Neuronal stem cell (in vitro differentiated cells): Measurements from ENCODE around the gene CLNK. TPM values are rescaled to one million over a fixed set of nuclear protein-coding genes. Genes with fewer than 3 reads are reported as not detected.

ENCODE experiments used
- DNase-seq: peaks from one replicate; pipeline ENCODE4 v3.0.0-alpha.2; 2013; ENCODE audit warnings: low spot score
- H2AFZ ChIP-seq: one replicate; pipeline ENCODE4 v1.6.1; 2013; ENCODE audit warnings: mild to moderate bottlenecking, low read length, inconsistent platforms
- H2AK5ac ChIP-seq: 2 replicates; pipeline ENCODE4 v1.6.1; 2013; ENCODE audit warnings: low read depth, mild to moderate bottlenecking, inconsistent platforms, low read length, moderate library complexity, mixed read lengths
- H2BK120ac ChIP-seq: 2 replicates; pipeline ENCODE4 v1.6.1; 2013; ENCODE audit warnings: low read depth, mild to moderate bottlenecking, inconsistent platforms, low read length, moderate library complexity, mixed read lengths
- H2BK12ac ChIP-seq: one replicate; pipeline ENCODE4 v1.6.1; 2013; ENCODE audit warnings: low read length, inconsistent platforms
- H2BK15ac ChIP-seq: 2 replicates; pipeline ENCODE4 v1.6.1; 2013; ENCODE audit warnings: mild to moderate bottlenecking, low read length, inconsistent platforms, mixed read lengths
- H2BK5ac ChIP-seq: one replicate; pipeline ENCODE4 v1.6.1; 2013; ENCODE audit warnings: inconsistent platforms, mild to moderate bottlenecking, low read length, moderate library complexity
- H3K14ac ChIP-seq: one replicate; pipeline ENCODE4 v1.6.1; 2013; ENCODE audit warnings: low read length, inconsistent platforms
- H3K18ac ChIP-seq: 2 replicates; pipeline ENCODE4 v1.6.1; 2013; ENCODE audit warnings: low read length, inconsistent platforms
- H3K23ac ChIP-seq: 2 replicates; pipeline ENCODE4 v1.6.1; 2013; ENCODE audit warnings: low read depth, mild to moderate bottlenecking, mixed read lengths, low read length, inconsistent platforms; ENCODE audit not compliant: poor library complexity
- H3K27ac ChIP-seq: replicated peaks from 3 replicates; pipeline ENCODE4 v1.5.1; 2013; ENCODE audit warnings: low read length, inconsistent platforms
- H3K27me3 ChIP-seq, 3 experiments: 2 replicates each; pipeline ENCODE4 v1.6.1; 2013; ENCODE audit warnings: low read length in 3 of 3, mild to moderate bottlenecking in 2 of 3, inconsistent platforms in 1 of 3, low read depth in 1 of 3, mixed read lengths in 1 of 3, moderate library complexity in 1 of 3; ENCODE audit not compliant: control insufficient read depth in 3 of 3, insufficient read depth in 3 of 3
- H3K36me3 ChIP-seq, 2 donors: replicated peaks in 1 of 2; 2 replicates each; pipeline ENCODE4 v1.6.1; 2013; ENCODE audit warnings: low read length in 2 of 2; ENCODE audit not compliant: control insufficient read depth in 2 of 2, insufficient read depth in 2 of 2
- H3K4ac ChIP-seq: 2 replicates; pipeline ENCODE4 v1.6.1; 2013; ENCODE audit warnings: inconsistent platforms, mild to moderate bottlenecking, low read length, moderate library complexity
- H3K4me1 ChIP-seq, 2 donors: 1 replicate in 1 of 2; 2 replicates in 1 of 2; pipeline ENCODE4 v1.6.1; 2013; ENCODE audit warnings: low read length in 2 of 2, low read depth in 1 of 2; ENCODE audit not compliant: control insufficient read depth in 2 of 2, insufficient read depth in 1 of 2
- H3K4me2 ChIP-seq: one replicate; pipeline ENCODE4 v1.6.1; 2013; ENCODE audit warnings: mild to moderate bottlenecking, low read length, inconsistent platforms; ENCODE audit not compliant: insufficient read depth, poor library complexity, severe bottlenecking
- H3K4me3 ChIP-seq, 2 donors: 2 replicates each; pipeline ENCODE4 v1.5.1; 2013; ENCODE audit warnings: low read length in 2 of 2, mild to moderate bottlenecking in 2 of 2, inconsistent platforms in 1 of 2, moderate library complexity in 1 of 2
- H3K79me1 ChIP-seq: one replicate; pipeline ENCODE4 v1.6.1; 2013; ENCODE audit warnings: low read depth, mild to moderate bottlenecking, inconsistent platforms, low read length, moderate library complexity
- H3K9ac ChIP-seq: one replicate; pipeline ENCODE4 v1.6.1; 2013; ENCODE audit warnings: mild to moderate bottlenecking, low read depth, low read length, inconsistent platforms; ENCODE audit not compliant: poor library complexity
- H3K9me3 ChIP-seq, 2 donors: replicated peaks in 1 of 2; 2 replicates each; pipeline versions ENCODE3 to v1.6.1; 2013; ENCODE audit warnings: low read length in 2 of 2, mild to moderate bottlenecking in 2 of 2, inconsistent platforms in 1 of 2, low read depth in 1 of 2, mixed read lengths in 1 of 2, moderate library complexity in 1 of 2; ENCODE audit not compliant: control insufficient read depth in 2 of 2, insufficient read depth in 1 of 2
- H4K8ac ChIP-seq: one replicate; pipeline ENCODE4 v1.6.1; 2013; ENCODE audit warnings: low read depth, mild to moderate bottlenecking, inconsistent platforms, low read length, moderate library complexity
- H4K91ac ChIP-seq: one replicate; pipeline ENCODE4 v1.6.1; 2013; ENCODE audit warnings: low read length, low read depth, mild to moderate bottlenecking, inconsistent platforms; ENCODE audit not compliant: poor library complexity
- WGBS, 2 donors: extraction: QIAGEN DNeasy Blood & Tissue Kit; methylation state at CpG; one replicate each; pipeline ENCODE4 v1.1.7; 2013; ENCODE audit warnings: missing lambda C conversion rate in 2 of 2, mixed read lengths in 1 of 2; ENCODE audit not compliant: insufficient read length in 2 of 2, insufficient replicate concordance in 1 of 2; ENCODE audit errors: extremely low coverage in 2 of 2; 5-methylcytosine and 5-hydroxymethylcytosine counted together
- polyA plus RNA-seq, 2 experiments: library from polyadenylated mRNA; stranded (reverse); fragments of 200-250 nt; gene quantifications; one replicate each; pipeline ENCODE4 v1.2.3, GENCODE V29; 2013

The CLNK gene, protein sequence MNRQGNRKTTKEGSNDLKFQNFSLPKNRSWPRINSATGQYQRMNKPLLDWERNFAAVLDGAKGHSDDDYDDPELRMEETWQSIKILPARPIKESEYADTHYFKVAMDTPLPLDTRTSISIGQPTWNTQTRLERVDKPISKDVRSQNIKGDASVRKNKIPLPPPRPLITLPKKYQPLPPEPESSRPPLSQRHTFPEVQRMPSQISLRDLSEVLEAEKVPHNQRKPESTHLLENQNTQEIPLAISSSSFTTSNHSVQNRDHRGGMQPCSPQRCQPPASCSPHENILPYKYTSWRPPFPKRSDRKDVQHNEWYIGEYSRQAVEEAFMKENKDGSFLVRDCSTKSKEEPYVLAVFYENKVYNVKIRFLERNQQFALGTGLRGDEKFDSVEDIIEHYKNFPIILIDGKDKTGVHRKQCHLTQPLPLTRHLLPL
- polyA plus RNA-seq (2013, experiment 1 of 2): not detected
- not detected for polyA plus RNA-seq (2013, experiment 2 of 2)

- no peak within 1 kb of the TSS for H3K4me3 ChIP-seq
- no peak within 1 kb of the TSS for H2BK120ac ChIP-seq
- H3K18ac ChIP-seq: no peak within 1 kb of the TSS
- no peak within 1 kb of the TSS for H4K91ac ChIP-seq
- H3K27ac ChIP-seq: no peak within 1 kb of the TSS
- no peak within 1 kb of the TSS for H3K23ac ChIP-seq
- H3K9me3 ChIP-seq: peaks cover 0 to 3% of the 10 kb centered on the region in 2 donors
- H3K4ac ChIP-seq: no peak within 1 kb of the TSS
- no peak within 1 kb of the TSS for H2BK12ac ChIP-seq
- no peaks in the 10 kb centered on the region for H3K79me1 ChIP-seq
- no peak within 1 kb of the TSS for H2AK5ac ChIP-seq
- no peak within 1 kb of the TSS for H2BK5ac ChIP-seq
- WGBS, 2 donors: no CpG with 5 or more reads among the region's 8 CpGs
- H3K4me2 ChIP-seq: no peak within 1 kb of the TSS
- no peak within 1 kb of the TSS for H4K8ac ChIP-seq
- H3K9ac ChIP-seq: no peak within 1 kb of the TSS
- no peaks in the 10 kb centered on the region for H3K36me3 ChIP-seq
- peaks cover 2 to 7% of the 10 kb centered on the region in 2 donors for H3K4me1 ChIP-seq
- no peak within 1 kb of the TSS for H2AFZ ChIP-seq
- no peak within 1 kb of the TSS for H2BK15ac ChIP-seq
- no peak within 1 kb of the TSS for H3K14ac ChIP-seq
- peaks cover 0 to 1% (median 0%) of the 10 kb centered on the region in 3 experiments for H3K27me3 ChIP-seq
- no peak for DNase-seq
Observed at GRCh38 chr4:10684631-10685030, at the start of gene CLNK. Gene CLNK (minus strand): TSS chr4:10684768. CDS start chr4:10667869, 16,899 bp downstream.

GRCh38 chr4:10733481-10734062 is 49.0 kb upstream of the CLNK start:
- no peak overlapping the region for H2BK120ac ChIP-seq
- no CpG with 5 or more reads among the region's 1 CpG for WGBS, 2 donors

DNA sequence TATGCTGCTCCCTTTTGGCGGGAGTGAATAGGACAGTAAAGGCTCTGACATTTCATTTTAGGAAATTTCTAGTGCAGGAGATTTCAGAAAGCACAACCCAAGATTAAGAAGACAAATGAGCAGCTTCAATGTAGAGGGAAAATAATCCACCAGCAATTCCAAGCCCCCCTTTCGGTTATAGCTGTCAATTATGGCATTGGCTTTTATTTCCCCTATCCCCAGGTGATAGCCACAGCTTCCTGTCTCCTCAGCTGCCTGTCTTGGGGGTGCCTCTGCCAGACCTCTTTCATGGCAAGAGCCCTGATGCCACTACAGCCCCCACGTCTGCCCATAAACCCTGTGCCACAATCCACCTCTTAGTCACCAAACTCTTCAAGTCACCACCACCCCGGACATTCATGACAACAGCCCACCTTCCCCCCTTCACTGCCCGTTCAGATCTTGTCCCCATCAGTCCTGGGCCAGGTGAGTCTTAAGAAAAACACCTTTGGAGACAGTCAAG is 48.4 kb upstream of the CLNK start:
- H4K91ac ChIP-seq: no peak overlapping the region
- H3K14ac ChIP-seq: no peak overlapping the region
- H3K9ac ChIP-seq: no peak overlapping the region
- no peak overlapping the region for H3K4me2 ChIP-seq
- H3K36me3 ChIP-seq: no peaks in the 10 kb centered on the region
- H3K4me3 ChIP-seq: no peak overlapping the region
- no peak overlapping the region for H3K23ac ChIP-seq
- no peak overlapping the region for H2BK120ac ChIP-seq
- H2AFZ ChIP-seq: no peak overlapping the region
- no peak overlapping the region for H3K27ac ChIP-seq
- H3K4ac ChIP-seq: no peak overlapping the region
- H4K8ac ChIP-seq: no peak overlapping the region
- H3K4me1 ChIP-seq: no peaks in the 10 kb centered on the region
- H2BK5ac ChIP-seq: no peak overlapping the region
- WGBS, 2 donors: no CpG with 5 or more reads among the region's 5 CpGs
- H3K27me3 ChIP-seq: no peaks in the 10 kb centered on the region
- no peak overlapping the region for H2BK12ac ChIP-seq
- no peaks in the 10 kb centered on the region for H3K9me3 ChIP-seq
- no peak for DNase-seq
- no peak overlapping the region for H3K18ac ChIP-seq
- H3K79me1 ChIP-seq: no peaks in the 10 kb centered on the region
- no peak overlapping the region for H2AK5ac ChIP-seq
- no peak overlapping the region for H2BK15ac ChIP-seq

More at GRCh38 chr4:10733481-10734062, 49.0 kb upstream of the CLNK start:
- no peak overlapping the region for H3K27ac ChIP-seq
- no peaks in the 10 kb centered on the region for H3K27me3 ChIP-seq
- H2AFZ ChIP-seq: no peak overlapping the region
- H3K23ac ChIP-seq: no peak overlapping the region
- no peak overlapping the region for H3K9ac ChIP-seq
- H3K9me3 ChIP-seq: no peaks in the 10 kb centered on the region
- no peak overlapping the region for H4K8ac ChIP-seq
- H3K79me1 ChIP-seq: no peaks in the 10 kb centered on the region
- no peak overlapping the region for H3K14ac ChIP-seq
- no peak overlapping the region for H3K4ac ChIP-seq
- no peak for DNase-seq
- H3K4me3 ChIP-seq: no peak overlapping the region
- no peaks in the 10 kb centered on the region for H3K36me3 ChIP-seq
- H2BK15ac ChIP-seq: no peak overlapping the region
- H3K4me1 ChIP-seq: no peaks in the 10 kb centered on the region
- H3K18ac ChIP-seq: no peak overlapping the region
- no peak overlapping the region for H2BK12ac ChIP-seq
- no peak overlapping the region for H2AK5ac ChIP-seq
- H2BK5ac ChIP-seq: no peak overlapping the region
- no peak overlapping the region for H4K91ac ChIP-seq
- no peak overlapping the region for H3K4me2 ChIP-seq

GRCh38 chr4:10732235-10732913 is 47.8 kb upstream of the CLNK start:
- Histone ChIP-seq H3K27ac (no peak overlapping the region), H3K36me3 (no peaks in the 10 kb centered on the region), H3K18ac (no peak overlapping the region), H3K14ac (no peak overlapping the region), H3K9ac (no peak overlapping the region), H2BK15ac (no peak overlapping the region), H3K23ac (no peak overlapping the region), H3K79me1 (no peaks in the 10 kb centered on the region), H2AK5ac (no peak overlapping the region), H3K9me3 (no peaks in the 10 kb centered on the region), H3K4ac (no peak overlapping the region), H3K4me3 (no peak overlapping the region), H3K4me2 (no peak overlapping the region), H2BK120ac (no peak overlapping the region), H2BK12ac (no peak overlapping the region), H3K4me1 (no peaks in the 10 kb centered on the region), H4K91ac (no peak overlapping the region), H2AFZ (no peak overlapping the region), H2BK5ac (no peak overlapping the region), H3K27me3 (no peaks in the 10 kb centered on the region), H4K8ac (no peak overlapping the region)
- WGBS, 2 donors: no CpG with 5 or more reads among the region's 3 CpGs
- no peak for DNase-seq
